ENCODE measurements around the gene SPAG5.

- TF ChIP-seq CTCF (IDR thresholded peaks at IDR 0.05) (no peak), POLR2A (IDR thresholded peaks at IDR 0.05) (no peak)
Observed at GRCh38 chr17:28598389-28598788, 436 bp downstream of the SPAG5 start.

Data from heart left ventricle (tissue), 13 donors.